Amniotic epithelial cell (primary cell): Measurements from ENCODE around the gene ANKRD44.

Experiments
- DNase-seq: peaks from one replicate; pipeline ENCODE4 v3.0.0-alpha.2; 2010; ENCODE audit warnings: low read depth

ANKRD44 gene

DNA sequence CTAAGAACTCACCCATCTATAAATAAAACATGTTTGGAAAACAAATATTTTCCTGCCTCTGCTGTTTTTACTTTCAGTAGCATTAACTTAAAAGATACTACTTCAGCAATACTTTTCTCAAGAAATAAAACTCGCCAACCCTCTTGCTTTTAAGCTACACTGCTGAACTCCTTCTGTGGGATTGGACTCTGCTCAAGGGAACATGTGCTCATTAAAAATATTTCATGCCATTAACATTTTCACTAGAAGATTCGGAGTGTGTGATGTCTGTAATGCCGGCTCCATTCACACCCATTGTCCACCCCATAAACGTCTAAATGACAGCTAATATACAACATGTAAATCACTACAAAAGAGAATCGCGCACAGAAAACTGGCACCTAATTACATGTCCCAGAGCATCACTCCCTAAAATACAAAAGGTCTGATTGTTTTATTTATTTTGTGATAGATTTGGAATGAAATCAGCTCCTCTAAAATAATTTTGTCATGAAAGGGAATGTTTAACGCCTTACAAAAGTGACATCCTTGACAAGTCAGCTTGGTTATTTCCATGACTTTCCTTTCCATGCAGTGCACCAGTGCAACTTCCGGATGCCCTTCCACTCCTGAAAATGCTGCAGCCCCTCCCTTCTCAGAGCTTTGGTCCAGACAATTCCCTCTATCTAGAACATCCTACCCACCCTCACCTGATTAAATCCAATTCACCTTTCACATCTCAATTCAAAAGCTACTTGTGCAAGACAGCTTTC is 73.1 kb downstream of the ANKRD44 start:
- DNase-seq: no peak

DNA sequence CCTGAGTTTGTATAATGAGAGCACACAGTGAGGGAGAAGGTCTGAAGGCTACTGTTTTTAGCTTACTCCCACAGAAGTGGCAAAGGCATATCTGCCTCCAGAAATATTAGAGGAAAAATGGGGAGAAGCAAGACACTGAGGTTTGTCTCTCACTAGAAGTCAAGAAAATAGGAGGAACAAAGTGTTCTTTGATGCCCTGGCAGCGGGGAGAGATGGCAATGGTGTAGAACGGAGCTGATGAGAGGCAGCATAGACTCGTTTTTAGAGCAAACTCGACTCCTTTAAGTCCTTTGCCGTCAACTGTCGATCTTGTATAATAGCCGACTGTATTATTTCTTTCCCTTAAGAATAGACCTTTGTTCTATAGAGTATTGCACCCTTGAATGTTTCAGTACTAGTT is 73.8 kb downstream of the ANKRD44 start:
- DNase-seq: no peak

DNA sequence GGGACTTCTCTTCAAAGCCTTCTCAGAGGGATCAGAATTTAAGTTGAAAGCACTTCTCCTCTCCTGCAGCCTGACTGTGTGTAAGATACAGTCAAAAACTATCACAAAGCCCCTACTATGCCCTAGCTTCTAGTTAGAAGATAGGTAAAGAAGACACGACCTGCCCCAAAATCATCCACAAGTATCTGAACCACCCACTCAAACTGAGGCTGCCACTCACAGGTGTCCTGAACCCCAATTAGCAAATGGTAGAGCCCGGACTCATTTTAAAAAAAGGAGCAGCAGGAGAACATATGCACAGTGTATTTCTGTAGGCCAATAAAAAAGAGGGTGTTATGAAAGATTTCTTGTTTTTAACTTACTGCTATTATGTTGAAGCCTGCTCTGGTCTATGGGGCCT is 74.4 kb downstream of the ANKRD44 start:
- no peak for DNase-seq

DNA sequence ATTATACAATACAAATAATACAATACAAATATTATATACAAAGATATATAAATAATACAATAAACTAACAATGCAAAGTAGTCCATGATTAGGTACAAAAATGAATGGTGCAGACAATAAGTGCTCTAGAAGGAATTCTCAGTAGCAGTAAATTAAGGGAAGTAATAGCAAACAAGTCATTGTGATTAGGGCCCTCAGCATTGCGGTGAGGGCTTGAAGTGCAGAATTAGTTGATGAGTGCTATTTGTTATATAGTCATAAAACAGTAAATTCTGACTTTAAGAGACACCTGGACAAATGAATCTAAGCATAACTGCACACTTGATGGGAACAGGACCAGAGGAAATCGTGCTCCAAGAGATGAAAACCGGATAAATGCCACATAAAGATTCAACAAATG is 74.9 kb downstream of the ANKRD44 start:
- no peak for DNase-seq

DNA sequence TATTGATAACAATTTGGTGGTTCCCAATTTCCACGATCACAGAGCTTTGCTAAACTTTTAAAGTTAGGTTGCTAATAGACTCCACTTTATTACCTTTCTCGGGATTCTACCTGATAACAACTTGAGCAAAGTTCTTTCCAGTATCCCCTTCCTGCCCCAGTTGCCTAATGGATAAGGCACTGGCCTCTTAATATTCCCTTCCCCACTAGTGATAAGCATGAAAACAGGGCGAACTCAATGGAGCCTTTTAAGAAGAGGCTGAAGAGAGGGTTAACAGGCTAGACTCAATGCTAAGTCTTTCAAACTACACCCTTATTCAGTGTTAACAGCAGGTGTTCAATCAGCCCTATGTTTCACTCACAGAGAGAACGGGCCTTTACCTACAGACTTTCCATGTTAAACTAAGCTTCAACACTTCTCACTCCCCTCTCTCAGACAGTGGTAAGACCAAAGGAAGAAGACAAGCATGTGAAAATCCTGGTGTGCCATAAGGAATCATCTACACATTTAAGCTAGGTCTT is 75.8 kb downstream of the ANKRD44 start:
- DNase-seq: no peak

DNA sequence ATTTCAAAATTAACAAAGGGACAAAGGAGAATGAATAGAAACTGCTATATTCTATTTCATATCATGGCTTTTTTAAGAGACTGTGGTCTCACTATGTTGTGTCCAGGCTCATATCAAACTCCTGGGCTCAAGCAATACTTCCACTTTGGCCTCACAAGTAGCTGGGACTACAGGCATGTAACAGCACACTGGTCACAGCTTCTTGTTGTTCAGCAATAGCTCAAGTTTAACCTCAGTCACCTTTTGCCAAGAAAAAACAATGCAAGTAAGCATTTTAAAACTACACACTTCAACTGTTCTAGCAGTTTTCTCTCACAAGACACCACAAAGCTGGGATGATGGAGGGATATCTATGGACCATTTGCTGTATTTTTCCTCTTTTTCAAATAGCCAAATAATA is 77.1 kb downstream of the ANKRD44 start:
- DNase-seq: no peak

DNA sequence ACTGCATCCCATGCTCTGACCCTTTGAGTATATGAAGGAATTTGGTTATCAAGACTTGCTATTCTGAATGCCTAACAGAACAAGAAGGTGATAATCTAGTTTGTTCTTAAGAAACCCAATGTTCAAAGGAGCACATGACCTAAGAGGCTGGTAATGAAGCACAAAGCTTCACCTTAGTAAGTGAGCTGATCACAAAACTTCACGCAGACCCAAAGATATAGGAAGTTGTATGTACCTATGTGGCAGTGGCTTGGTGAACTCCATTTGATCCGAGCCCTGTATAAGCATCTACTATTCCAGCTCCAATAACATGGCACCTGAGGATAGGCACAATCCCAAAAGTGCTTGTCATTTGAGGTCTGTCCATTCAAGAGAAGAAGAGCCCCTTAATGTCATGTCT is 78.6 kb downstream of the ANKRD44 start:
- no peak for DNase-seq

DNA sequence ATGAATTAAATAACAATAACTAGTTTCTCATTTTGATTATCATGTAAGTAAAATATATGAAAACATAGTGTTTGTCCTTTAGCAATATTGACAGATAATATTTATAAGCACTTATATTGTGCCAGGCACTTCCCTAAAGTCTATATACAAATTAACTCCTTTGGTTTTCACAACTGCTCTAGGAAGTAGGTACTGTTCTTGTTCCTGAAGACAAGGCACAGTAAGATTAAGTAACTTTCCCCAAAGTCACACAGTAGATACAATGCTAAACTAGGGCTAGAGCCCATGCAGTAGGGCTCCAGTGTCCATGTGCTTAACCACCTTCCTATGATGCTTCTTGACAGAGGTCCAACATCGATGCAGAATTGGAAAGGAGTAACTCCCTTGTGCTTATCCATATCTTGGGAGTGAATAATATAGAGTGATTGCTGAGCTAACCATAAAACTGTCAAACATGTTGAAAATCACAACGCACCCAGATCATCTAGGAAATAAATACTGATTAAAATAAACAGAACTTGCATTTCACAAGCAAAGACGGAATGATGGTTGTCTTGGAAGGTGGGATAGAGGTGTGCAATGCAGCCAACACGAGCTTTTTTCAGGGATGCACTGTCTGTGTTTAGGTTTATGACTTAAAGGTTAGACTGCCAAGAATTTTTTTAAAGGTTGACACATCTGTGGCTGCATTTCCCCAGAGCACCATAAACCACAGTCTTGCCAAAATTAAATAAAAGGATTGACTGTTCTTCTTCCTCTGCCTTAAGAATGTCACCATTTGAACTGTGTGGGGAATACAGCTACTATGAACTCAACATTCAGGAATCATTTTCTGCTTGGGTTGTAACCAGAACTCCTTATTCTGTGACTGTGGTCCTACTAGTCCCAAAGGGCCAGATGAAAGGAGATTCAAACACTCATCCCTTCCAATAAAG is 80.8 kb downstream of the ANKRD44 start:
- peak; percentile 48 for DNase-seq

DNA sequence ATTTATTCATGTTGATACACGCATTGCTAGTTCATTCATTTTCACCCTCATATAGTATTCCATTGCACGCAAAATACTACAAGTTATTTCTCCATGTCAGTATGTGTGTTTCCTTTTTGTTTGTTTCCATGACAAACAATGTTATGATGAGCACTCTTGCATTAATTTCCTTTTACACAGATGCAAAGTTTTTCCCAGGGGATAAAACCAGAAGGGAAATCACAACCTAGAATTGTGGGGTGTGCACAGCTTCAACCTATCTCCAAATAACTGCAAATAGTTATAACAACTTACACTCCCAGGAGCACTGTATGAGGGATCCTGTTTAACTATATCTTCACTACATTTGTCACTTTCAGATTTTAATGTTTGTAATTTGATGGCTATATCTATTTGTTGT is 87.1 kb downstream of the ANKRD44 start:
- no peak for DNase-seq

DNA sequence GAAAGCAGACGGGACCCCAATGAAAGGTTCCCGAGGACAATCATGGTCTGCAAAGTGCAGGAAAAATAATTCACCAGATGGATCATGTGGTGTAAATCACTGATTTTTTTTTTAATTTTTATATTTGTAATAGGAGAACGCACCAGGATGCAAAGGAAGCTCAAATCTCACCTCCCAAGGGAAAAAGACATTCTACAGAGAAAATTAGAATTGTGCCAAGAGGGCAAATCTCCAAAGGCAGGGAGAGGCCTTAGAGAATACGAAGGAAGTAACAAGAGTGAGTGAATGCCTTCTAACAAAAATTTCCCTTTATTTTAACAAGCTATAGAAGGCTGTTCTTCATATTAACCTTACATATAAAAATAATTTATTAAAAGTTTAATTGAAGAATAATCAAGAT is 90.9 kb downstream of the ANKRD44 start:
- no peak for DNase-seq

DNA sequence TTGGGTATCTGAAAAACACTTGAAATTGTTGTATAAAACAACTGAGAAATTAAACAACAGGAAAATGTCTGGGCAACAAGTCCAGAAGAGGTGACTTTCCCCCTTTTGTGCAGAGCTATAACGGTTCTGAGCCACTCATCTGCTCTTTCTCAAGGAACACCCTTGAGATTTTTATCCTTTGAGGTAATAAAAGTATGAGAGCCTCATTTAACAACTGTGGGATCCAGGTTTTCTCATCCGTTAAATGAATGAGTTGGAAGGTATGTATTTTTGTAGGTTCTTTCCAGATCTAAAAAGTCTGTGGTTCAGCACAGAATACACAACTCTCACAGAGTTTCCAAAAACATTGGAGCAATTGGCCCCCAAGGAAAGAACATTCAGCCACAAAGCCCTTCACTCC is 93.0 kb downstream of the ANKRD44 start:
- no peak for DNase-seq

DNA sequence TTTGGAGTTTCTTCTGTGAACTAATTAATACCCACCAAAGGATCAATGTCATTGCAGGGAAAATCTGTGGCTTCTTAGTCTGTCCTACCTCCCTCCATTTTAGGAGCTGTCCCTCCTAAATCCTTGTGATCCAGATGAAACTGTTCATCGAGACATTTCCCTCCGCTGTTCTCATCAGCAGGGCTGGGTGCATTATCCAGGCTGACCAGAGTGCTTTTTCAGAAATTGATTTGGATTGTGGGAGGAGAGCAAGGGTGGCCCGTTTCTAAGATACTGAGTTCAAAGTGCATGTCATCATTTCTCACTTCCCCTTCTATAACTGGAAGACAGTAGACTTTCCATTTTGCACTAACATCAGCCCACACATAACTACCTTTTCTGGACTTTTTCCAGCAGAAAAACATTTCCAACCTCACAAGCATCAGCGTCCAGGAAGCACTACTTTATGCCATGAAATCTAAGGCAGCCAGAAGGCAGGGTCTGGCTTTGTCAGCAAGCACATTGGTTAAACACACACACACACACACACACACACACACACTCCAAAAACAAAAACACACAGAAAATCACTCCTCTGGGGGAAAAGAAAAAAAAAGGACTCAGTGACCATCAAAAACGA is 94.1 kb downstream of the ANKRD44 start:
- DNase-seq: no peak

DNA sequence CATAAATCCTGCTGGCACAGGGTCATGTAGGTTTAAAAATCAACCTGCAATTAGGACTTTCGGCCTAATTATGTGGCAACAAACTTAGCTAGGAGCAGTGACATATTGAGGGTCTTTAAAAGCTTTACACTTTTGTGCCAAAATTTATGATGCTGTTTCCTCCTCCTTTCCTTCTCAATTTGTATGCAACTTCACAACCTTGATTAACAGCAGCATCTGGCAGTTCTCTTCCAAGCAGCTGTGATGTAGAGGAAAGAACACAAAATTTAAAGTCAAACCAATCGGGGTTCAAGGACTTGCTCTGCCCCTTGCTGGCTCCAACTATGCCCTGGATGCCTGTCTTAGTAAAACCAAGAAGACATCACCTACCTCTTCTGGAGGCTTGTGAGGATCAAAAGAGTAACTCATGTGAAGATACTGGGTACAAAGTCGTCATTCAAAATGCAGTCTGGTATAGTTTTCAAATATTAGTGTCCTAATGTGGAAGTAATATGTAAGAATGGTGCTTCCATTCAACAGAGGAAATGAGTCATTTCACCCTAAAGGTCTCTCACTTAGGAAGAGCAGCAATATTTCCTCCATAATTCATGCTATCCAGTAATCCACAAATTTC is 94.7 kb downstream of the ANKRD44 start:
- DNase-seq: no peak

DNA sequence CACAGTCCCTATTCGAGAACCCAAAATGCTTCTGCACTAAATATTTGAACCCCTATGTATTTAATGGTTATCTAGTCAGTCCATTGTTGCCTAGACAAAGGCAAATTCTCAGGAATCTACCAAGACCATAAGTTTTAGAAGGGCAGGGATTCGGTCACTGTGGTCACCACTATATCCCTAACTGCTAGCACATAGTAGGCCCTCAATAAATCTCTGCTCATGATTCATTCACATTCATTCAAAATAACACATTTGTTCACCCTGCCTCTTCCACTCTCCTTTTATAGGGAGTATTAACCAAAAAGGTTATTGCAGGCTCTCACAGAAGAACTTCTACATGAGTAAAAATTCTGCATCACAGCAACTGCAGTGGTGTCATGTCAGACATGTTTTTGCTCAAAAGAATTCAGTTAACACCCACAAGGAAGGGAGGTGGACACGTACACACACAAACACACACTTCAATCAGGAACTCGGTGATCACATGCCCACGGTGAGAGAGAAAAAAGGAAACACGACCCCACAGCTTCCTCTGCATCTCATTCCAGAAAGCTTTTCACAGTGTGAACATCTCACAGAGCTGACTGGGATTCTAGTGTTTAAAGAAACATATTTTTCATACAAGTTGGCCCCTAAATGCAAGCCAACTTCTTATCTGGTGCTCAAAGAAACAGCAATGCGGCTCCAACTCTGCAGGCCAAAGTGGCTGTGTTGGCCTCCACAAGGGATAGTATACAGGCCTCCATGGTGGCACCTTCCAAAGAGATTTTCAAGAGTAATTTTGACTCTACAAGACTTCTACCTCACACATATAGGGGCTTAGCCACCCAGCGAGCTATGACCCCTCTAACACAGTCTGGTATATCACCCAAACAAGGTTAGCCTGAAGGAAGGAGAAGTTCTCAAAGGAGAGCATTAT is 98.0 kb downstream of the ANKRD44 start:
- no peak for DNase-seq

DNA sequence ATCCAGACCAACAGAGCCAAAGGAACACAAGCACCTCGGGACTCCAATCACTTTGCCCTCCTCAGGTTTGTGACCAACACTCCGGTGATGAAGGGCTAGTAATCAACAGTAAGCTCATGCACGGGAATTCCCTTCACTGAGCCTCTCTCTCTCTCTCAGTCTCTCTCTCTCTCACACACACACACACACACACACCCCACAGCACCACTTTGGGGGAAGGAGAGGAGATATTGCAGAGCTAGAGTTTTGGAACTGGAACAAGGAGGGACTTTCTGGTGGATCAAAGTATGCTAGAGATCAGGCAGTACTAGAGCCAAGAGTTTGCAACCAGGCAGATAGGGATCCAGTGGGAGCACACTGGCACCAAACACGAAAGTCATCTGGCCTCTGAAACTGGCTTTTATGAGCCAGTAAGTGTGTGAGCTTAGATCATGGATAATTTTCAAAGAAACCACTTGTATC is 98.7 kb downstream of the ANKRD44 start:
- no peak for DNase-seq

DNA sequence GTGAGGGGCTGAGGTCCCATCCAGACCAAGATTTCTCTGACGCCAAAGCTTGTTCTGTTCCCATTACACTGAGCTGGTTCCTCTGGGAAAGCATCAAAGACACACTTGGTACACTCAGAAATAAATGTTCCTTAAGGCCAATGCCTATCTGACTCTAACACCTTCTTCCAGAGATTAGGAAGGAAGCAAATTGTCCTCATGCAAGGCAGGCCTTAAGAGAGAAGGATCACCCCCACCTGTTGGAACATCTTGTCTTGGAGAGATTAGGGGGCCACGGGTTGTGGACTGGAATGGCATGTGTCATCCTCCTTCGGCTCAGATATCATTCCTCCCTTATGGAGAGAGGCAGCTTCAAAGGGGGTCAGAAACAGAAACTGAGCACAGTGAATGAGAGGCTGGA is 100.2 kb downstream of the ANKRD44 start:
- no peak for DNase-seq

DNA sequence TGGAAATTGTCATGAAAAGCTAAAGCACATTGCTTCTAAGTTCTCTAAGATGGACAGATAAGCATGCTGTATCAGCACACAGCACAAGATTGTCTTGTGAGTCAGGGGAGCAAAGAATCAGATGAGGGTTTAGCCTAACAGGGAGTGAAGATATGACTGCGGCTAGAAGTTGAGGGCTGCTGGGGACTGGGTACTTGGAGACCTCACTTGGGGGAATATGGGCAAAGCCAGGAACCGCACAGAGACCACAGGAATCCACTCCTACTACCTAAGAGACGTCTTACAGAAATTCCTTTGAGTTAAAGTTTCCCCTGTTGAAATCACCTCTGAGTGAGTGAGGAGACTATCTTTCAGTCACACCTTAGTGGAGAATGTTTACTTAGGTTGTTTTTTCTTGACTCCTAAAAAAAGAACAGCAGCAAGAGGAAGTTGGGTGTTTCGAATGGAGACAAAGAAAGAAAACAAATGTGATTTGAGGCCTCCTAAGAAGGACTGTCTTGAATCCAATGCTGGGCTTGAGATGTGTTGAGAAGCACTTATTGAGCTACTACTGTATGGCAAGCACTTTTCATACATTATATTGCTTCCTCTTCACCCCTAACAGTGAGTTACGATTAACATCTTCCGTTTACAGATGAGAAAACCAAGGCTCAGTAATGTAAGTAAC is 100.7 kb downstream of the ANKRD44 start:
- peak; percentile 86 for DNase-seq

DNA sequence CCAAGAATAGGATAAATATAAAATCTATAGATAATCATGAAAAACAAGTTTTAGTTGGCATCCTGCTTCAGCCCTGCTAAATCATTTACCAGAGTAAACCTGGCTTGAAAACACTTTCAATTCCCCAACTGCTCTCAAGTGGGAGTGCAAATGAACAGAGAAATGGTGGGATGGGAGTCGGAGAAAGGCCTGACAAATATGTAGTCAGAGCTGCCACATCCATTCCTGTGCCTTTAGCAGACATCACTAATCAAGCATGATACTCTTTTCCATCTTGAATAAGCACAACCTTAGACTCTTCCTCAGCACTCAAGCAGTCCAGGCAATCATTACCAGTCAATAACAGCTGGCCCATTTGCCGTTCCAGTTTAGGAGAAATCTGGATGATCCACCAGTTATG is 101.3 kb downstream of the ANKRD44 start:
- DNase-seq: peak; percentile 20

DNA sequence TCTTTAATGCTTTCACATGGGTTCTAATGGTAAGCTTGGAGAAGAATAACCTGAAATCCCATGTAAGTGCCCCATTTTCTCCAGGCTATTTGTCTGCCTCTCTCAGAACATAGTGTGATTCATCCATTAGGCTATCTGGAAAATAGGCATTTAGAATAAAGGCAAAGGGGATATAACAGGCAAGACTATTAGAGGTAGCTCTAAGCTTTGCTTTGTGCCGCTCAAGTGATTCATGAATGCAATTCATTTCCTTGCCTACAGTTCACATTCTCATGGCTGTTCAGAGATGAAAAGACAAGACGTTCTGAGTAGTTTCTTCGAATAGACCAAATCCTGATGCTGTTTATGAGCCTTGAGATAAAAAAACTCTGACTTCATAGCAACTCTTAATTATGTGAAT is 101.7 kb downstream of the ANKRD44 start:
- DNase-seq: peak; percentile 53

DNA sequence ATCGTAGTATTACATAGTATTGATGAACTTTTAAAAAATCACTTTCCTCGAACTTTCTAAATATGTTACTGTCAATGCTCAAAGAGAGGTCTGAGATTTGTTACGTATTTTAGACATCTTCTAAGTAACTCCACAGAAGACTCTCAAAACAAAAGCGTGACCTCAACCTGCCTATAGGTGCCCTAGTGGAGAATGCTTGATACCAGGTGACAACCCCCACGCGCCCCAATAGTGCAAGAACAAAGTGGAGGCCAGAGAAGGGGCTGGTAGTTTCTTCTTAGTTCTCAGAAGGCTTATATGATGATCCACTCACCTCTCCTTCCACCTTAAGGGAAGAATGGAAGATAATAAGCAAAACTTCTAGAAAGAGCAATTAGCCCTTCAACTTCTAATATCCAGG is 102.6 kb downstream of the ANKRD44 start:
- DNase-seq: no peak
